ENCODE measurements around the gene FHIT. TPM values are rescaled to one million over a fixed set of nuclear protein-coding genes. Genes with fewer than 3 reads are reported as not detected.

The FHIT gene
- total RNA-seq, 4 donors from 2014 or later = 1.6 to 12.9 (median 7.8) TPM

DNA sequence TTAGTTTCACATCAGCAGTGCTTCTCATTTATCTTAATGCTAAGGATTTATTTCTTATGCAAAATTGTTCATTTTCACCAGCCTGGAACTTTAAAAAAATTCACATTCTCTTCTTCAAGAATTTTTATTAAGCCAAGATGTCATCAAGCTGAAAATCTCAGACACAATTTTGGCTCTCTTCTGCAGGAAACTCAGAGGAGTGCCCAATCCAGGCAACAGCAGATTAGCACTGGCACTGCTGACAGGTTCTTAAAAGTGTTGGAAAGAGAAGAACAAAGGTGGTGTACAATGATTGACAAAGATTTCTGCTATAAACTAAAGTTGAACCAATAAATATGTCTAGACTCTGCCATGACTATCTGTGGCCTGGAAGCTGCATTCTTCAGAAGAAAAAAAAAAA lies 479.5 kb downstream of the FHIT start:
- TF ChIP-seq POLR2A (IDR thresholded peaks at IDR 0.05) (no peak), EP300 (IDR thresholded peaks at IDR 0.05) (no peak)
- TF ChIP-seq, protein P1, sequence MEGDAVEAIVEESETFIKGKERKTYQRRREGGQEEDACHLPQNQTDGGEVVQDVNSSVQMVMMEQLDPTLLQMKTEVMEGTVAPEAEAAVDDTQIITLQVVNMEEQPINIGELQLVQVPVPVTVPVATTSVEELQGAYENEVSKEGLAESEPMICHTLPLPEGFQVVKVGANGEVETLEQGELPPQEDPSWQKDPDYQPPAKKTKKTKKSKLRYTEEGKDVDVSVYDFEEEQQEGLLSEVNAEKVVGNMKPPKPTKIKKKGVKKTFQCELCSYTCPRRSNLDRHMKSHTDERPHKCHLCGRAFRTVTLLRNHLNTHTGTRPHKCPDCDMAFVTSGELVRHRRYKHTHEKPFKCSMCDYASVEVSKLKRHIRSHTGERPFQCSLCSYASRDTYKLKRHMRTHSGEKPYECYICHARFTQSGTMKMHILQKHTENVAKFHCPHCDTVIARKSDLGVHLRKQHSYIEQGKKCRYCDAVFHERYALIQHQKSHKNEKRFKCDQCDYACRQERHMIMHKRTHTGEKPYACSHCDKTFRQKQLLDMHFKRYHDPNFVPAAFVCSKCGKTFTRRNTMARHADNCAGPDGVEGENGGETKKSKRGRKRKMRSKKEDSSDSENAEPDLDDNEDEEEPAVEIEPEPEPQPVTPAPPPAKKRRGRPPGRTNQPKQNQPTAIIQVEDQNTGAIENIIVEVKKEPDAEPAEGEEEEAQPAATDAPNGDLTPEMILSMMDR (IDR thresholded peaks at IDR 0.05) = no peak
- Histone ChIP-seq H3K9me3 (peaks cover 0 to 8% (median 0%) of the 10 kb centered on the region in 4 donors), H3K36me3 (no peaks in the 10 kb centered on the region), H3K27me3 (no peaks in the 10 kb centered on the region), H3K4me3 (no peak overlapping the region), H3K27ac (no peak overlapping the region), H3K4me1 (no peaks in the 10 kb centered on the region)
- no peak for DNase-seq (ENCODE audit: low spot score in 2 of 2)

DNA sequence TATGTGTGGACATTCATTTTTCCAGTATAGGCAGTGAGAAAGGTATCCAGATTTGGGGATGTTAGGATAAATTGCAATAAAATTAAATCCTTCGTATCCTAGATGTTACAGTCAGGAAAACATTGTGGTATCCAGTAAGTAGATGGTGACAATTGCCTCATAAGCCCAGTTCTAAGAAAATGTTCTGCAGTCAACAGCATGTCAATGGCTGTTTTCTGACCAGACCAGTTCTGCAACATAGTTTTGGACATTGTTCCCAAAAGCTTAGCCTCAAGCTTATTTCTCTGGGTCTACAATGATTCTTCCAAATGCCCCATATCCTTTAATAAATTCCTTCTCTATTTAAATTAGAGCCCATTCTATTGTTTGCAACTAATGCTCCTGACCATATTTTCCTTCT lies 480.7 kb downstream of the FHIT start:
- no peak overlapping the region for H3K27ac ChIP-seq
- H3K9me3 ChIP-seq = peaks cover 0 to 6% (median 0%) of the 10 kb centered on the region in 4 donors
- H3K27me3 ChIP-seq = no peaks in the 10 kb centered on the region
- no peaks in the 10 kb centered on the region for H3K36me3 ChIP-seq
- 93 to 94% methylated on average over 1 of the region's 1 CpG for WGBS, 2 donors
- H3K4me3 ChIP-seq = no peak overlapping the region
- TF ChIP-seq, protein P1 (IDR thresholded peaks at IDR 0.05) = no peak
- TF ChIP-seq EP300 (IDR thresholded peaks at IDR 0.05) (no peak), POLR2A (IDR thresholded peaks at IDR 0.05) (no peak)
- no peak for DNase-seq (ENCODE audit: low spot score in 2 of 2)
- H3K4me1 ChIP-seq = no peaks in the 10 kb centered on the region

DNA sequence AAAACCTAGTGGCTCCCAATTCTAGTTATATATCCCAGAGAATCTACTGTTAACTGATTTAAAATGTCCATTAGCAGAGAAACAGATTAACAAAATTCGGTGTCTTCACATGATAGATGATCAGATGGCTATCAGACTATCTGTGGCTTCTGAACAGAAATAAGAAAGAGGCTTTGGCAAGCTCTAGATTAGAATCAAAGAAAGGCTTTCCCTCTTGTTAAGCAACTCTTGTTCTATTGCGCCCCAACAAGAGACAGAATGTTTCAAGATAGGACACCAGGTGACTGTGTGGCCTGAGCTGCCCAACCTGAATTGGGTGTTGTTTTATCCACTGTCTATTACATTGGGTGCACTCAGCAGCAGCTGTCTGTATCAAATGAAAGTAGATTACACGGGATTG lies 483.7 kb downstream of the FHIT start:
- H3K4me3 ChIP-seq = no peak overlapping the region
- no peaks in the 10 kb centered on the region for H3K9me3 ChIP-seq
- TF ChIP-seq EP300 (IDR thresholded peaks at IDR 0.05) (no peak), POLR2A (IDR thresholded peaks at IDR 0.05) (no peak)
- TF ChIP-seq, protein P1 (IDR thresholded peaks at IDR 0.05) = no peak
- DNase-seq (ENCODE audit: low spot score in 2 of 2) = no peak
- H3K36me3 ChIP-seq = no peaks in the 10 kb centered on the region
- WGBS, 2 donors = 55 to 73% methylated on average over 3 of the region's 3 CpGs
- no peak overlapping the region for H3K27ac ChIP-seq
- no peaks in the 10 kb centered on the region for H3K4me1 ChIP-seq
- H3K27me3 ChIP-seq = no peaks in the 10 kb centered on the region

DNA sequence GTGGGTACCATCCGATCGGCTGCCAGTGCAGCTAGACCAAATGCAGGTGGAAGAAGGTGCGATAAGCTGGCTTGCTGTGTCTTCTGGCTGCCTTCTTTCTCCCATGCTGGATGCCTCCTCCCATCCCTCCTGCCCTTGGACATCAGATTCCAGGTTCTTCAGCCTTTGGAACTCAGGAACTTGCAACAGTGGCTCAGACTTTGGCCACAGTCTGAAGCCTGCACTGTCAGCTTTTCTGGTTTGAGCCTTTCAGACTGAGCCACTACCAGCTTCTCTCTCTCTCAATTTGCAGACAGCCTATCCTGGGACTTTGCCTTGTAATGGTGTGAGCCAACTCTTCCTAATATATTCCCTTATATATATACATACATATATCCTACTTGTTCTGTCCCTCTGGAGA lies 485.5 kb downstream of the FHIT start:
- Histone ChIP-seq H3K9me3 (no peaks in the 10 kb centered on the region), H3K27ac (no peak overlapping the region), H3K4me3 (no peak overlapping the region), H3K27me3 (no peaks in the 10 kb centered on the region), H3K36me3 (no peaks in the 10 kb centered on the region), H3K4me1 (no peaks in the 10 kb centered on the region)
- 95 to 100% methylated on average over 3 of the region's 3 CpGs for WGBS, 2 donors
- TF ChIP-seq, protein P1 (IDR thresholded peaks at IDR 0.05) = no peak
- no peak for TF ChIP-seq EP300 (IDR thresholded peaks at IDR 0.05)
- TF ChIP-seq POLR2A (IDR thresholded peaks at IDR 0.05) = no peak
- no peak for DNase-seq (ENCODE audit: low spot score in 2 of 2)

DNA sequence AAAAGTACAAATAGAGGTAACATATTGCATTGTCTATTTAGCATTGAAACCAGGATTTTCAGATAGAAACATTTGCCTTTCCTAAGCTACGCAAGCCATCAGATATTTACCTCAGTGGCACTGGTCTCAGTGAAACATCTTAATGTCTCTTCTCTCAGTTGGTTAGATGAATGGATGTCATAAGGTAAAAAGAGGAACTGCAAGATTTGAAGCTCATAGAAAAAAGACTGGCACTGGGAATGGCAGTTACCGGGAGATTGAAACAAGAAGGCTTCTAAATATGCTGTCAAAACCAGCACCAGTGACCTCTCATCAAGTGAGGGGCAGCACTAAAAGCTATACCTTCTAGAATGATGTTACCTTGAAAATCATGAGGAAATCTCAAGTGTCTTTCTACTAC lies 486.4 kb downstream of the FHIT start:
- no peaks in the 10 kb centered on the region for H3K27me3 ChIP-seq
- no peak for DNase-seq (ENCODE audit: low spot score in 2 of 2)
- H3K27ac ChIP-seq = no peak overlapping the region
- TF ChIP-seq, protein P1 (IDR thresholded peaks at IDR 0.05) = no peak
- TF ChIP-seq EP300 (IDR thresholded peaks at IDR 0.05) (no peak), POLR2A (IDR thresholded peaks at IDR 0.05) (no peak)
- no peak overlapping the region for H3K4me3 ChIP-seq
- H3K4me1 ChIP-seq = no peaks in the 10 kb centered on the region
- no peaks in the 10 kb centered on the region for H3K36me3 ChIP-seq
- H3K9me3 ChIP-seq = no peaks in the 10 kb centered on the region
- WGBS, 2 donors = 91 to 94% methylated on average over 2 of the region's 2 CpGs
